Mucosa of rectum (tissue), 2 donors: Measurements from ENCODE around the gene CACNA2D2.

ENCODE experiments used
- H3K27ac ChIP-seq, 2 donors: one replicate each; pipeline ENCODE4 v1.7.0; 2013; ENCODE audit warnings: inconsistent platforms in 2 of 2, low read depth in 2 of 2, low read length in 2 of 2
- H3K27me3 ChIP-seq, 2 donors: one replicate each; pipeline ENCODE4 v1.7.0; 2013; ENCODE audit warnings: low read length in 2 of 2; ENCODE audit not compliant: control insufficient read depth in 2 of 2, insufficient read depth in 2 of 2
- H3K36me3 ChIP-seq, 2 donors: one replicate each; pipeline ENCODE4 v1.7.0; 2013; ENCODE audit warnings: low read length in 2 of 2; ENCODE audit not compliant: control insufficient read depth in 2 of 2, insufficient read depth in 2 of 2
- H3K4me1 ChIP-seq, 2 donors: one replicate each; pipeline ENCODE4 v1.7.0; 2013; ENCODE audit warnings: low read length in 2 of 2, mild to moderate bottlenecking in 1 of 2; ENCODE audit not compliant: control insufficient read depth in 2 of 2, insufficient read depth in 2 of 2
- H3K4me3 ChIP-seq, 2 donors: one replicate each; pipeline ENCODE4 v1.7.0; 2013; ENCODE audit warnings: low read length in 2 of 2
- H3K9ac ChIP-seq, 2 donors: one replicate each; pipeline ENCODE4 v1.7.0; 2013; ENCODE audit warnings: low read length in 2 of 2, low read depth in 1 of 2, mild to moderate bottlenecking in 1 of 2
- H3K9me3 ChIP-seq, 2 donors: one replicate each; pipeline ENCODE4 v1.7.0; 2013; ENCODE audit warnings: low read length in 2 of 2; ENCODE audit not compliant: control insufficient read depth in 2 of 2
- donor health status: healthy.
- donor health status: Normal muscosa, but diverticular disease.

The CACNA2D2 gene

DNA sequence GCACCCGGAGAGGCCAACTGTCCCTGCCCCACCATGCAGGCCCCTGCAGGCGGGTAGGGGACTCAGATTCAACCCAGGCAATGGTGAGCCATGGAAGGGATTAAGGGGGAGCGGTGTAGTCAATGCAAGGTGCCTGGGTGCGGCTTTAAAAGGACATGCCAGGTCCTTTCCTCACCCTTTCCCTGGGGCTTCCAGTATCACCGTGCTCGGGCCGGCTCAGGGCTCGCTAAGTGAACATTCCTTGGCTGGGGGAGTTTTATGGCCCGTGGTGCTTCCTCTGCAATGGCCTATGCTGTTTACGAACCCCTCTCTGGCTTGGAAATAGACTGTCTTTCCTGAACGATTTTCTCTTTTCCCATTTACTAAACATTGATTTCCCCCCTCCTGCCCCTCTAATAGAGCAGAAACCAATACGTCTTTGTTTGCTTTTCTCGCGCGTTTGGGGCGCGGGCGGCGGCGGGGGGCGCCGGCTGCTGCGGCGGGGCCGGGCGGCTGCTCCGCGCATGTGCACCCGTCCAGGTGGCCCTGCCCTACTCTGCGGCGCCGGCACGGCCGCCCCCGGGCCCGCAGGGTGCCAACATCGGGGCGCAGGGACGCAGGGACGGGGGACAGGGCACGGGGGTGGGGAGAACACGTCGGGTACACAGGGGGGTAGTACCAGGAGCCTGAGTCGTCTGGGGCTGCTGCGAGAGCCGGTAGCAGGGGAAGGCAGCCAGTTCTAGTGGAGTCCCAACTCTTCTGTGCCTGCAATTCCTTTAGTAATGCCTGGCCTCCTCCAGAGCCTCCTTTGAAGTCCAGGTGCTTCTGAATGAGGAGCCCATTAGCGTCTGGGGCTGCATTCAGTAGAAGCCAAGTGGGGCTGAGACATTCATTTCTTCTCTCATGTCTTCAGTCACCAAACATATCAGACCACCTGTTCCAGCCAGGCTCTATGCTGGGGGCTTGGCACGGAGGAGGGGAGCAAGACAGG, 26.9 kb upstream of the CACNA2D2 start:
- H3K9me3 ChIP-seq: no peaks in the 10 kb centered on the region
- H3K4me1 ChIP-seq: no peaks in the 10 kb centered on the region
- H3K27me3 ChIP-seq: peaks cover 9 to 12% of the 10 kb centered on the region in 2 donors
- no peak overlapping the region for H3K9ac ChIP-seq
- H3K36me3 ChIP-seq: no peaks in the 10 kb centered on the region
- no peak overlapping the region for H3K27ac ChIP-seq
- no peak overlapping the region for H3K4me3 ChIP-seq

DNA sequence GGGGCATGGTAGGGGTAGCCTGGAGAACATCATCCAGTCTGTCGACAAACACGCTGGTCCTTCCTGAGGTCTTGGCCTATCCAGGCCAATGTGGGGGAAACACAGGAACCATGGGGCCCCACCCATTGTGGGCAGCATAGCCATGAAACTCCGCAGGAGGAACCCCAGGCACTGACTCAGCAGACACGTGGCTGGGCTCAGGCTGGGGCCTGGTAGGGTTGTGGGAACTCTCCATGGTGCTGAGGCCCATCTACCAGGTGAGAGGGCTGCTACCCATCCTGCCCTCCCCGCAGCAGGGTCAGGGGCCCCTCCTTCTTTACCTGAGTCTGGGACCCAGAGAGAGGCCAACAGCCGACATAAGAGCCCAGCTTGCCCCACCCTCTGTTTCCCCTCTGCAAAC, 22.6 kb upstream of the CACNA2D2 start:
- H3K9me3 ChIP-seq: no peaks in the 10 kb centered on the region
- H3K9ac ChIP-seq: no peak overlapping the region
- no peak overlapping the region for H3K27ac ChIP-seq
- no peak overlapping the region for H3K4me3 ChIP-seq
- H3K36me3 ChIP-seq: no peaks in the 10 kb centered on the region
- H3K27me3 ChIP-seq: peaks cover 6 to 9% of the 10 kb centered on the region in 2 donors
- H3K4me1 ChIP-seq: no peaks in the 10 kb centered on the region

- H3K4me1 ChIP-seq: no peaks in the 10 kb centered on the region
- peaks cover 5 to 6% of the 10 kb centered on the region in 2 donors for H3K27me3 ChIP-seq
- no peaks in the 10 kb centered on the region for H3K36me3 ChIP-seq
- no peak overlapping the region for H3K4me3 ChIP-seq
- H3K9ac ChIP-seq: no peak overlapping the region
- H3K27ac ChIP-seq: no peak overlapping the region
- no peaks in the 10 kb centered on the region for H3K9me3 ChIP-seq
Measured at GRCh38 chr3:50525191-50525910, 21.9 kb upstream of the CACNA2D2 start.

DNA sequence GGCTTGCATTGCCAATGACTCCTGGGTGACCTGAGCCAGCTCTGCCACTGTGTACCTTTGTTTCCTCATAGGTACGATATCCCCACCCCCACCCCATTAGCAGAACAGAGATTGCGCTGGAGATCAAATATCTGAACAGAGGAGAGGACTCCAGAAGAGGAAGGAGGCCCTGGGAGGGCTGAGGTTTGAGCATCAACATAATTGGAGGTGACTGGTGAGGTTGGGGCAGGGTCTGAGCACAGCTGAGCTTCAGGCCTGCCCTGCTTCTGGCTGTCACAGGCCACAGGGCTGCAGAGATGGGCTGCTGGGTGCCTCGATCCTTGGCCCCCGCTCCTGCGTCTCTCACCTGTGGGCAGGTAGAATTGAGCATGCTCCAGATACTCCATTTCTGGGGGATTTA, 21.3 kb upstream of the CACNA2D2 start:
- no peak overlapping the region for H3K27ac ChIP-seq
- no peaks in the 10 kb centered on the region for H3K9me3 ChIP-seq
- peaks cover 2 to 4% of the 10 kb centered on the region in 2 donors for H3K27me3 ChIP-seq
- no peaks in the 10 kb centered on the region for H3K36me3 ChIP-seq
- H3K9ac ChIP-seq: no peak overlapping the region
- no peaks in the 10 kb centered on the region for H3K4me1 ChIP-seq
- H3K4me3 ChIP-seq: no peak overlapping the region

- Histone ChIP-seq H3K9me3 (no peaks in the 10 kb centered on the region), H3K9ac (no peak overlapping the region), H3K36me3 (no peaks in the 10 kb centered on the region), H3K27me3 (no peaks in the 10 kb centered on the region), H3K4me3 (no peak overlapping the region), H3K4me1 (no peaks in the 10 kb centered on the region), H3K27ac (no peak overlapping the region)
Measured at GRCh38 chr3:50523279-50523811, 19.9 kb upstream of the CACNA2D2 start.

- H3K27ac ChIP-seq: no peak overlapping the region
- no peak overlapping the region for H3K4me3 ChIP-seq
- no peaks in the 10 kb centered on the region for H3K27me3 ChIP-seq
- H3K4me1 ChIP-seq: no peaks in the 10 kb centered on the region
- H3K9ac ChIP-seq: no peak overlapping the region
- no peaks in the 10 kb centered on the region for H3K36me3 ChIP-seq
- no peaks in the 10 kb centered on the region for H3K9me3 ChIP-seq
Measured at GRCh38 chr3:50521572-50521971, 18.1 kb upstream of the CACNA2D2 start.

- Histone ChIP-seq H3K4me1 (peaks cover 4% of the 10 kb centered on the region in 2 donors), H3K9me3 (no peaks in the 10 kb centered on the region), H3K36me3 (no peaks in the 10 kb centered on the region), H3K4me3 (no peak overlapping the region), H3K9ac (no peak overlapping the region), H3K27me3 (no peaks in the 10 kb centered on the region), H3K27ac (no peak overlapping the region)
Measured at GRCh38 chr3:50520849-50521248, 17.4 kb upstream of the CACNA2D2 start.

- Histone ChIP-seq H3K4me1 (peaks cover 4 to 9% of the 10 kb centered on the region in 2 donors), H3K9me3 (no peaks in the 10 kb centered on the region), H3K36me3 (no peaks in the 10 kb centered on the region)
Measured at GRCh38 chr3:50519471-50520089, 16.1 kb upstream of the CACNA2D2 start.

GRCh38 chr3:50518436-50518835, 15.0 kb upstream of the CACNA2D2 start:
- no peaks in the 10 kb centered on the region for H3K36me3 ChIP-seq
- H3K4me1 ChIP-seq: peaks cover 4 to 9% of the 10 kb centered on the region in 2 donors
- no peaks in the 10 kb centered on the region for H3K9me3 ChIP-seq
- H3K27me3 ChIP-seq: no peaks in the 10 kb centered on the region
- no peak overlapping the region for H3K4me3 ChIP-seq
- H3K27ac ChIP-seq: no peak overlapping the region
- no peak overlapping the region for H3K9ac ChIP-seq

More at GRCh38 chr3:50519471-50520089, 16.1 kb upstream of the CACNA2D2 start:
- H3K4me3 ChIP-seq: no peak overlapping the region
- no peak overlapping the region for H3K27ac ChIP-seq
- no peaks in the 10 kb centered on the region for H3K27me3 ChIP-seq
- no peak overlapping the region for H3K9ac ChIP-seq
